Natural killer cell treated with Interleukin-12 subunit alpha and Interleukin-12 subunit beta and Interleukin-15 and Interleukin-18, amount 100 ng/mL, for 72 hours (primary cell): Measurements from ENCODE around the gene CACNA1A. TPM values are rescaled to one million over a fixed set of nuclear protein-coding genes. Genes with fewer than 3 reads are reported as not detected.

ENCODE experiments used
- ATAC-seq, 2 donors: fragments of 150-1000 bp; cut with Tn5 transposase in 1 of 2; sonication (Bioruptor Pico), chemical (Tn5 transposase) in 1 of 2; 2 replicates each; pipeline ENCODE4 v1.10.0; 2021
- DNase-seq: peaks from one replicate; pipeline ENCODE4 v3.0.0; 2022; ENCODE audit warnings: low spot score
- H3K27ac Mint-ChIP-seq, 2 donors: 1 replicate in 1 of 2; 2 replicates in 1 of 2; pipeline ENCODE4 v1.8.0; 2022; ENCODE audit warnings: mixed read lengths in 2 of 2, mild to moderate bottlenecking in 1 of 2, moderate library complexity in 1 of 2
- H3K27me3 Mint-ChIP-seq, 2 donors: 1 replicate in 1 of 2; 2 replicates in 1 of 2; pipeline ENCODE4 v1.8.0; 2022; ENCODE audit warnings: mixed read lengths in 2 of 2
- H3K36me3 Mint-ChIP-seq: one replicate; pipeline ENCODE4 v1.8.0; 2022; ENCODE audit warnings: mixed read lengths
- H3K4me1 Mint-ChIP-seq, 2 donors: 1 replicate in 1 of 2; 2 replicates in 1 of 2; pipeline ENCODE4 v1.8.0; 2022; ENCODE audit warnings: low read depth in 2 of 2, mixed read lengths in 2 of 2, mild to moderate bottlenecking in 1 of 2
- H3K4me3 Mint-ChIP-seq: one replicate; pipeline ENCODE4 v1.8.0; 2022; ENCODE audit warnings: mixed read lengths
- H3K9me3 Mint-ChIP-seq: 2 replicates; pipeline ENCODE4 v1.8.0; 2022; ENCODE audit warnings: mixed read lengths
- total RNA-seq, 2 donors: library from RNA; stranded (reverse); gene quantifications; one replicate each; pipeline ENCODE4 v1.2.3, GENCODE V29; 2022

The CACNA1A gene
- total RNA-seq, 2 donors from 2014 or later: 0.26 to 0.86 TPM

DNA sequence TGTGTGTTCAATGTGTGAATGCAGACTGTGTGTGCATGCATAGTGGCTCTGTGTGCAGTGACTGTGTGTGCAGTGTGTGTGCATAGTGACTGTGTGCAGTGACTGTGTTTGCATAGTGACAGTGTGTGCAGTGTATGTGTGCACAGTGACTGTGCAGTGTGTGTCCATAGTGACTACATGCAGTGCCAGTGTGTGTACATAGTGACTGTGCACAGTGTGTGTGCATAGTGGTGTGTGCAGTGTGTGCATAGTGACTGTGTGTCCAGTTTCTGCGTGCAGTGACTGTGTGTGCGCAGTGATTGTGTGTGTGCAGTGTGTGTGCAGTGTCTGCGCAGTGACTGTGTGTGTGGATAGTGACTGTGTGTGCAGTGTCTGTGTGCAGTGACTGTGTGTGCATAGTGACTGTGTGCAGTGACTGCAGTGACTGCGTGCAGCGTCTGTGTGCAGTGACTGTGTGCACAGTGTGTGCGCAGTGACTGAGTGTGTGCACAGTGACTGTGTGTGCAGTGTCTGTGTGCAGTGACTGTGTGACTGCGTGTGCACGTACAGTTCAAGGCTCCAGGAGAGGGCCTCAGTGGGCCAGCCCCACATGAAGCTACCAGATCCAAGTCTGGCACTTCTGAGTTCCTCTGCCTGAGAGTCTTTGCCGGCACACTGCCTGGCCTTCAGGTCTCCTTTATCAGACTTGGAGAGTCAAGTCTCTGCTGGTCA is 265.8 kb downstream of the CACNA1A start:
- Mint-ChIP-seq H3K36me3 (peaks cover 2% of the 10 kb centered on the region), H3K27ac (no peak overlapping the region), H3K4me3 (peak overlapping the region; percentile 8), H3K27me3 (peaks cover 0 to 6% of the 10 kb centered on the region in 2 donors), H3K9me3 (no peaks in the 10 kb centered on the region), H3K4me1 (peaks cover 2 to 16% of the 10 kb centered on the region in 2 donors)
- ATAC-seq: peak in 1 of 2 donors; percentile 26
- no peak for DNase-seq

DNA sequence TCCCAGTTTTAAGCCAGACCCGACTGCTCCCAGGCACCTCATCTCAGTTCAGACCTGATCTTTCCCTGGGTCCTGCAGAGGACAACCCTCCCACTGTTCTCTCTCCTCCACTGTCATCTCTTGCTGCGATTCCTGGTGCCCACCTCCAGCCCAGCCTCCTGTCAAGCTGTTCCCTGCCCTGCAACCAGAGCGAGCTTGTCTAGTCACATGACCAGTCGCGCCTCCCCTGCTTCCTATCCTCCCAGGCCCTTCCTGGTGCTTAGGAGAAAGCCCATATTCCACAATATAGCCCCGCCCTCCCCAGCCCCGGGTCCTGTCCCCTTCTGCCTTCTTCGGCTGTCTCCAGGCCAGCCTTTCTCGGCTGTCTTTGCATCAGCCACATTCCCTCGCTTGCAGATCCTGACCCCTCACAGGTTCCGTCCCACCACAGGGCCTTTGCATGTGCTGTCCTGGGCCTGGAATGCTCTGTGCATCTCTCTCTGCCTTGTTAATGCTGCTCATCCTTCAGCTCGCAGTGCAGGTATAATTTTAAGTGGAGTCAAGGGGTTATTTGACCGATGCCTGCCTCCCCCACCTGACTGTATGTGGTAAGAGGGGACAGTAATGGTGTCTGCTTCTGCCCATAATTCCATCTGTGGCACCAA is 267.3 kb downstream of the CACNA1A start:
- no peak overlapping the region for H3K4me3 Mint-ChIP-seq
- no peaks in the 10 kb centered on the region for H3K9me3 Mint-ChIP-seq
- ATAC-seq (no peak), DNase-seq (no peak)
- peaks cover 0 to 6% of the 10 kb centered on the region in 2 donors for H3K27me3 Mint-ChIP-seq
- peaks cover 5% of the 10 kb centered on the region for H3K36me3 Mint-ChIP-seq
- no peak overlapping the region for H3K27ac Mint-ChIP-seq
- H3K4me1 Mint-ChIP-seq: peaks cover 16 to 27% of the 10 kb centered on the region in 2 donors

DNA sequence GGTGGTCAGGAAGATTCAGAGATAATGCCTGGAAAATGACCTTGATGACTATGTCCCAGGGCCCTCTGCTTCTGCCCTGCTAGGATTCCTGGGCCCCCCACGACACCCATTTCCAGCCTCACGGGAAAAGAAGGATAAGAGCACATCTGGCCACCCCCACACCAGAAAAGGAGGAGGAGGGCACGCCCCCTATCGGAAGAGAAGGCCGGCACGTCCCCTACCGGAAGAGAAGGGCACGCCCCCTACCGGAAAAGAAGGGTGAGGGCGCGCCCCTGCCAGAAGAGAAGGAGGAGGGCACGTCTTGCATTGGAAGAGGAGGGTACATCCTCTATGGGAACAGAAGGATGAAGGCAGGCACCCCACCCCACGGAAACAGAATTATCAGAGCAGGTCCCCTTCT is 271.8 kb downstream of the CACNA1A start:
- peaks cover 16% of the 10 kb centered on the region in 2 donors for H3K4me1 Mint-ChIP-seq
- DNase-seq: peak; percentile 77
- peak; percentile 59 to 77 for ATAC-seq
- peak overlapping the region; percentile 63 to 73 for H3K27ac Mint-ChIP-seq
- peak overlapping the region; percentile 76 for H3K4me3 Mint-ChIP-seq
- peaks cover 6 to 8% of the 10 kb centered on the region in 2 donors for H3K27me3 Mint-ChIP-seq
- H3K9me3 Mint-ChIP-seq: no peaks in the 10 kb centered on the region
- peaks cover 5% of the 10 kb centered on the region for H3K36me3 Mint-ChIP-seq

DNA sequence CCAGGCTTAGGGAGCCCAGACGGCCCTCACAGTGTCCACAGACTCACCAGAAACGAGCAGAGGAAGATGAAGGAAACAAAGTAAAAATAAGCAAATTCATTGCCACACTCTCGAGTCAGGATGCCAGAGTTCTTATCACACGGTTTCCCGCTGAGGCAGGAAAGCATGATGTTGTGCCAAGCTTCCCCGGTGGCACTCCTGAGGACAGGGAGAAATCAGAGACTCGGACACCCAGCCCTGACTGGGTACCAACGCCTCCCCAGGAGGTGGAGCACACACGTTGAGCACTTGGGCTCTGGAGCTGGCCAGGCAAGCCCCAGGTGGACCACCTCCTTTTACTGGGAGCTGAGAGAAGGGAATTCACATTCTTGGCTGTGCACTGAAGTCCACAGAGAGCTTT is 274.6 kb downstream of the CACNA1A start:
- DNase-seq (no peak), ATAC-seq (peak in 1 of 2 donors; percentile 35)
- Mint-ChIP-seq H3K9me3 (no peaks in the 10 kb centered on the region), H3K4me1 (peaks cover 16% of the 10 kb centered on the region in 2 donors), H3K27ac (no peak overlapping the region), H3K27me3 (peaks cover 7 to 8% of the 10 kb centered on the region in 2 donors), H3K4me3 (no peak overlapping the region), H3K36me3 (peaks cover 5% of the 10 kb centered on the region)

DNA sequence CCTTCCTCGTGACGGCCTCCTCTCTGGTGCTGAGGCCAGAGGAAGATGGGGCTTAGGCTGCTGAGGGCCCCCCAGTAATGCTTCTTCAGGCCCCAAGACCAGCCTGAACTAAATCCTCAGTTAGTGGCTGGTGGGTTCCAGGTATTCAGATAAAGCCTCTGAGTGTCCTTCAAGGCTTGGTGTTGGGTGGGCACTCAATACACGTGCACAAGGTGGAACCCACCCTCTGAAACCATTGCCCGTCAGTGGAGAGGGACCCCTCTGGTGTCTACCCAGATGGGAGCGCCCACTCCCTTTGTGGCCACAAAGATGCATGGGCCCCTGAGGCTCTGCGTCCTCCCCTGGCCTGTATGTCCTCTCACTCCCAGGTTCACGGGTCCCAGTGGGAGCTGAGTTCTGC is 277.0 kb downstream of the CACNA1A start:
- H3K36me3 Mint-ChIP-seq: no peaks in the 10 kb centered on the region

DNA sequence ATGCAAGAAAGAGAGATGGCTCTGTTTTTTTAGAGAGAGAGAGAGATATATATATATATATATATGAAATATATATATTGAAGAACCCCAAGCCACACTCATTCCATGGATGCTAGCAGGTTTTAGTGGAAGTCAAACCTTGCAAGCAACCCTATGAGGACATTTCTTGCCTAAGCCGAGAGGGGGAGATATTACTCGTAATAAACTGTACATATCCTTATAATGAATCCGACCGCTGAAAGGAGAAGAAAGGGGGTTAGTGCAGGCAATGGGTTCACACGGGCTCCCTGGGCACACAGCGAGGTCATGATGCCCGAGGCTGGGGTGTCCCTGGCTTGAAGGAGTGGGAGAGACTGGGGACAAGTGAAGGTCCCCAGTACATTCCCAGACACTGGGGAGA is 277.7 kb downstream of the CACNA1A start:
- ATAC-seq: no peak

More for the DNA sequence above, 277.0 kb downstream of the CACNA1A start:
- H3K27me3 Mint-ChIP-seq: peaks cover 10 to 16% of the 10 kb centered on the region in 2 donors
- no peak for ATAC-seq
- peaks cover under 1 to 1% of the 10 kb centered on the region in 2 donors for H3K4me1 Mint-ChIP-seq
- H3K4me3 Mint-ChIP-seq: no peak overlapping the region
- H3K27ac Mint-ChIP-seq: no peak overlapping the region
- DNase-seq: no peak
- no peaks in the 10 kb centered on the region for H3K9me3 Mint-ChIP-seq

DNA sequence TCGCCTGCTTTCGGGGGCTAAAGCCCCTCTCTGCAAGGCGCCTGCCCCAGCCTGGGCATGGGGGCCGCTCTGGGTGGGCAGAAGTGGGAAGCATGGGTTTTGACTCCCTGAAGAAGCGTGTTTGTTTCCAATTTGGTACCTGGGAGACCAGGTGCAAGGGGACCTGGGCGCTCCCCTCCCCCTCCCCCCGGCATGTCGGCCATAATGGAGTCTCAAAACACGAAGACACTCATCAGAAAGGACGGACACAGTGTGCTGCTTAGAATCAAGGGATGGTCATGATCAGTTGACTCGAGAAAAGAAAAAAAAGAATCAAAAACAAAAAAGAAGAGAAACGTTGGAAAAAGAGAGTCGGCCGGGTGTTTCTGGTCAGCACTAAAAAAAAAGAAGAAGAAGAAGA is 279.3 kb downstream of the CACNA1A start:
- H3K9me3 Mint-ChIP-seq: no peaks in the 10 kb centered on the region
- peaks cover 8 to 16% of the 10 kb centered on the region in 2 donors for H3K27me3 Mint-ChIP-seq
- ATAC-seq: no peak
- no peak overlapping the region for H3K27ac Mint-ChIP-seq
- no peaks in the 10 kb centered on the region for H3K4me1 Mint-ChIP-seq
- no peak overlapping the region for H3K4me3 Mint-ChIP-seq
- no peak for DNase-seq
- H3K36me3 Mint-ChIP-seq: no peaks in the 10 kb centered on the region

More for the DNA sequence above, 277.7 kb downstream of the CACNA1A start:
- peaks cover 10 to 16% of the 10 kb centered on the region in 2 donors for H3K27me3 Mint-ChIP-seq
- no peaks in the 10 kb centered on the region for H3K36me3 Mint-ChIP-seq
- no peak overlapping the region for H3K4me3 Mint-ChIP-seq
- H3K4me1 Mint-ChIP-seq: no peaks in the 10 kb centered on the region
- no peaks in the 10 kb centered on the region for H3K9me3 Mint-ChIP-seq
- H3K27ac Mint-ChIP-seq: no peak overlapping the region
- DNase-seq: no peak

DNA sequence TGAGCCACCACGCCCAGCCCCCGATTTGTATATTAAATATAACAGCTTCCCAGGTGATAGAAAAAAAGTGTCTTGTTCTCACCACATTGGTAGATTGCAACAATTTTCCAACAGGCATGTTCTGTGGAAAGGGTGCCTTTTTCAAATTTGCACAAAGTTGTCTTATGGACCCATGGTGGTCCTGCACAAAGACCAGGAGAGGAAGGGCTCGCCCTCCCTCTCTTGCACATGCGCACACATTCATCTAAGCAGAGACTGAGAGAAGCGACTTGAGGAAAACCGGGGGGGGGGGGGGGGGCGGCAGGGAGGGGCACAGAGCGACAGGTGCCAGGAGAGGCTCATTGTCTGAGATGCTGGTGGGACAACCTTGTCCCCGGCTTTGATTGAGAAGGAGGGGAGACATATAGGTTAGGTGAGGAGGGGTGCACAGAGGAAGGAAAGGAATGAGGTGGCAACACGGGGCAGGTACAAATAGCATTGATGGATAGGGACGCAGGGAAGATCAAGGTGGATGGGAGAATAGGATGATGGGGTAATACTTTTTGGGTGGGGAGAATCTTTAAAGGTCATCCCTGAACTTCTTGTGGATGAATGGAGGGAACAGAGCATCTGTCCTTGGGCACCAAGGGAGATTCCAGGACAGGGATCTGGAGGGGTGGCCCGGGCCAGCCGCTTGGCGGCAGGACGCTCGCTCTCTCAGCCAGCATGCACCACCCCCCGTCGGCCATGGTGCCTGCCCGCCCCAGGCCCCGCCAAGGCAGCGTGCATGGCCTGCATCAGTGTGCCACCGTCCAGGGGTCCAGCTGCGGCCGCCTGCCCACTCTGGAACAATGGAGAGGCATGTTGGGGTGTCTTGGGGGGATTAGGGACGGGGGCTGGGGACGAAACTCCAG is 280.1 kb downstream of the CACNA1A start:
- Mint-ChIP-seq H3K36me3 (no peaks in the 10 kb centered on the region), H3K27ac (no peak overlapping the region), H3K9me3 (no peaks in the 10 kb centered on the region), H3K4me3 (no peak overlapping the region), H3K4me1 (no peaks in the 10 kb centered on the region), H3K27me3 (peaks cover 8 to 16% of the 10 kb centered on the region in 2 donors)
- ATAC-seq: no peak
- DNase-seq: no peak

DNA sequence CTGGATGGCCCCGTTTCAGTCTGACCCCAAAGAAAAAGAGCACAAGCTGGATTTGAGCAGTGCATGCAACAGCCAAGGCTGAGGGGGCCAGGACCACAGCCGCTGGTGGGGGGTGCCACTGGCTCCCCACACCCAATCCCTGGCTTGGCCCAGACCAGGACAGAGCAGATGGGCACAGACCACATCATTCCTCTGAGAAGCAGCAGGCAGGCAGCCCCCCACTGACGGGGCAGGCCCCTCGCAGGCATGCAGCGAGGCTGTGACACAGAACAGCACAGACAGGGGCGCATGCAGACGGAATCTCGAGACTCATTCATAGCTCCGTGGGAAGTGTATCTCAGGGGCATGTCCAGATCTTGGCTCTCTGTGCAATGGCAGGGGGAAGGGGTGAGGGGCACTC is 281.2 kb downstream of the CACNA1A start:
- DNase-seq (no peak), ATAC-seq (no peak)
- H3K27ac Mint-ChIP-seq: no peak overlapping the region
- no peaks in the 10 kb centered on the region for H3K36me3 Mint-ChIP-seq
- H3K27me3 Mint-ChIP-seq: peaks cover 8 to 11% of the 10 kb centered on the region in 2 donors
- no peaks in the 10 kb centered on the region for H3K9me3 Mint-ChIP-seq
- H3K4me3 Mint-ChIP-seq: no peak overlapping the region
- H3K4me1 Mint-ChIP-seq: peaks cover 0 to 4% of the 10 kb centered on the region in 2 donors

DNA sequence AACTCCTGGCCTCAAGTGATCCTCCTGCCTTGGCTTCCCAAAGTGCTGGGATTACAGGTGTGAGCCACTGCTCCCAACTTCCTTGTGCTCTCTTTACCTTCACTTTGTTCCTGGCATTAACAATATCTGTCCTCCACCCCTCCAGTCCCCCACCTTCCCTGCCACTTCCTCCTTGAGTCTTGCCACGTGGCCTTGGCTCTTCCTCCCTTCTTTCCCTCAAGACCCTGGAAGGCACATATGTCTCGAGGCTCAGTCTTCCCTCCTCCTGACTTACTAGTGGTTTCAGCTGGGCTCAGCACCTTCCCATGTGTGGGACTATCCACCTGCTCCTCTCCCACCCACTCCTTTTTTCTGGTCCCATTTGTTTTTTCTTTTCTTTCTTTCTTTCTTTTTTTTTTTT is 285.4 kb downstream of the CACNA1A start:
- Mint-ChIP-seq H3K4me3 (no peak overlapping the region), H3K36me3 (no peaks in the 10 kb centered on the region), H3K27me3 (peaks cover 0 to under 1% of the 10 kb centered on the region in 2 donors), H3K4me1 (peaks cover 0 to 6% of the 10 kb centered on the region in 2 donors), H3K9me3 (no peaks in the 10 kb centered on the region), H3K27ac (no peak overlapping the region)
- no peak for ATAC-seq
- DNase-seq: no peak

DNA sequence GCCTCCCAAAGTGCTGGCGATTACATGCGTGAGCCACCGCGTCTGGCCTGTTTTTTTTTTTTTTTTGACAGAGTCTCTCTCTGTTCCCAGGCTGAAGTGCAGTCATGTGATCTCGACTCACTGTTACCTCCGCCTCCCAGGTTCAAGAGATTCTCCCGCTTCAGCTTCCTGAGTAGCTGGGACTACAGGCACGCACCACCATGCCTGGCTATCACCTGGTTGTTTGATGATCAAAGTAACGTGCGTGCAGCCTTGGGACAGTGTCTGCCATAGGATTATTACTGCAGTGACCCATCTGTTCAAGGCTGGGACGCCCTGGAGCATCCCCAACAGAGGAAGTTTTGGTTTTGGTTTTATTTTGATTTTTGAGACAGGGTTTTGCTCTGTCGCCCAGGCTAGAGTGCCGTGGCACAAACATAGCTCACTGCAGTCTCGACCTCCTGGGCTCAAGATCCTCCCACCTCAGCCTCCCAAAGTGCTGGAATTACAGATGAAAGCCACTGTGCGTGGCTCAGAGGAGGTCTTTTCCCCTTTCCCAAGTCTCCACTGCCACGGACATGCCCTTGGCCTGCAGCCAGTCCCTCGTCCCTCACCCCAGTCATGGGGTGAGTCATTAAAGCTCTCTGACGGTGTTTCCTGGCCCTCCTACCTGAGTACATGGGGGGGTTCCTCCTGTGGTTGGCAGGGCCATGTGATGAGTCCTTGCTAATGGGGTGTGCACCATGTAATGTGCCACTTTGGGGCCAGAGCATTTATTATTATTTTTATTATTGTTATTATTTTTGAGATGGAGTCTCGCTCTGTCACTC is 290.5 kb downstream of the CACNA1A start:
- peak overlapping the region; percentile 58 for H3K4me3 Mint-ChIP-seq
- no peaks in the 10 kb centered on the region for H3K9me3 Mint-ChIP-seq
- peak overlapping the region; percentile 1 to 50 for H3K27ac Mint-ChIP-seq

DNA sequence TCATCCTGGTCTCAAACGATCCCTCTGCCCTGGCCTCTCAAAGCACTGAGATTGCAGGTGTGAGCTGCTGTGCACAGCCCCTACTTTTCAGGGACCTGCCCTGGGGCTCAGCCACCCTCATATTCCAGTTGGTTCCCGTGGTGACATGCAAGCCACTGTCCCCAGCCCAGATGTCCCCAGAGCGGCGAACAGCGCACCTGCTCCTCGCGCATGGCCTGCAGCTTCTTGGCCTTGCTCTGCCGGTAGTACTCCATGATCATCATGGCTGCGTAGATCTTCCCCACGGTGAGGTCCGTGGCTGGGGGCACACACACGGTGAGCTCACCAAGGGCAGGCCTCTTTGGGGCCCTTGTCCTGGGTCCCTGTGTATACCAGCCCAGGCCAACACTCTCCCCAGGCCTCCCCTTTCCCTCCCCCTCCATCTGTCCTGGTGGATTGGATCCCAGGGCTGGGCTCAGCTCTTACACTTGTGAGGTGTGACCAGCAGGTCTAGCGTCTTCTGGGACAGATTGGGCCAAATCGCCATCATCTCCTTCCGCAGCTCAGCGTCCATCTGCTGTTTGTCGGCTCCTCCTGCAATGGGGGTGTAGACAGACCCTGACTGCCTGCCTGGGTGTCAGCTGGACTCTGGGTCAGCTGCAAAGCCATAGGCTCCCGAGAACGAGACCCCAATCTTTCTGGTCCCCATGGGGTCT is 292.1 kb downstream of the CACNA1A start:
- Mint-ChIP-seq H3K36me3 (no peaks in the 10 kb centered on the region), H3K27me3 (no peaks in the 10 kb centered on the region), H3K27ac (no peak overlapping the region), H3K4me1 (peaks cover 8 to 12% of the 10 kb centered on the region in 2 donors), H3K9me3 (no peaks in the 10 kb centered on the region), H3K4me3 (no peak overlapping the region)
- no peak for ATAC-seq
- no peak for DNase-seq

More for the DNA sequence above, 290.5 kb downstream of the CACNA1A start:
- H3K27me3 Mint-ChIP-seq: no peaks in the 10 kb centered on the region
- DNase-seq (no peak), ATAC-seq (peak; percentile 47 to 61)
- H3K36me3 Mint-ChIP-seq: no peaks in the 10 kb centered on the region
- H3K4me1 Mint-ChIP-seq: peaks cover 8 to 12% of the 10 kb centered on the region in 2 donors
